DND-41 (cell line): ENCODE results near the gene MGME1.

ENCODE experiments used
- ATAC-seq: fragments of 200-7000 bp; cut with Tn5 transposase; 3 replicates; pipeline ENCODE4 v1.9.1; 2021; ENCODE audit warnings: low read depth; ENCODE audit not compliant: insufficient read depth
- DNase-seq: peaks from one replicate; pipeline ENCODE4 v3.0.0-alpha.2; 2020
- H2AFZ ChIP-seq: 2 replicates; pipeline ENCODE4 v1.6.0; 2012; ENCODE audit warnings: low read depth, low read length
- H3K27ac ChIP-seq: 2 replicates; pipeline ENCODE4 v1.5.1; 2012; ENCODE audit warnings: low read length, inconsistent platforms
- H3K27me3 ChIP-seq: fragments of 200-600 bp; sonication (generic); 2 replicates; pipeline ENCODE4 v1.6.0; 2012; ENCODE audit warnings: low read length, mild to moderate bottlenecking, inconsistent platforms; ENCODE audit not compliant: insufficient read depth, poor library complexity
- H3K36me3 ChIP-seq: 2 replicates; pipeline ENCODE4 v1.5.1; 2012; ENCODE audit warnings: low read length, inconsistent platforms; ENCODE audit not compliant: insufficient read depth
- H3K4me1 ChIP-seq: 2 replicates; pipeline ENCODE4 v1.5.1; 2012; ENCODE audit warnings: mild to moderate bottlenecking, low read length; ENCODE audit not compliant: insufficient read depth
- H3K4me2 ChIP-seq: 2 replicates; pipeline ENCODE4 v1.6.0; 2012; ENCODE audit warnings: mild to moderate bottlenecking, moderate library complexity, low read length, inconsistent platforms; ENCODE audit not compliant: insufficient read depth
- H3K4me3 ChIP-seq, 2 experiments: fragments of 200-600 bp in 1 of 2; shearing (Covaris generic) in 1 of 2; 2 replicates each; pipeline ENCODE4 v1.5.1; 2012 to 2016; ENCODE audit warnings: inconsistent platforms in 2 of 2, low read length in 2 of 2, mild to moderate bottlenecking in 2 of 2, low read depth in 1 of 2, moderate library complexity in 1 of 2
- H3K79me2 ChIP-seq: 2 replicates; pipeline ENCODE4 v1.6.0; 2012; ENCODE audit warnings: low read length, inconsistent platforms; ENCODE audit not compliant: insufficient read depth
- H3K9ac ChIP-seq: 2 replicates; pipeline ENCODE4 v1.6.0; 2012; ENCODE audit warnings: low read depth, mild to moderate bottlenecking, inconsistent platforms, low read length, moderate library complexity
- H3K9me3 ChIP-seq: 2 replicates; pipeline ENCODE4 v1.5.1; 2012; ENCODE audit warnings: low read length, moderate library complexity, mild to moderate bottlenecking, inconsistent platforms; ENCODE audit not compliant: insufficient read depth, severe bottlenecking
- H4K20me1 ChIP-seq: 2 replicates; pipeline ENCODE4 v1.6.0; 2012; ENCODE audit warnings: low read length; ENCODE audit not compliant: insufficient read depth
- EZH2 ChIP-seq: IDR thresholded peaks from 3 replicates; pipeline ENCODE4 v1.6.1; 2012; ENCODE audit warnings: borderline replicate concordance, low read depth, mild to moderate bottlenecking, moderate library complexity, low read length, inconsistent platforms; ENCODE audit not compliant: severe bottlenecking
- TF ChIP-seq, protein P1 (sequence below): IDR thresholded peaks from 2 replicates; pipeline ENCODE4 v1.5.1; 2012; ENCODE audit warnings: borderline replicate concordance, low read length, moderate library complexity, mild to moderate bottlenecking; ENCODE audit not compliant: poor library complexity, severe bottlenecking; ENCODE audit errors: extremely low read depth

MGME1 gene

DNA sequence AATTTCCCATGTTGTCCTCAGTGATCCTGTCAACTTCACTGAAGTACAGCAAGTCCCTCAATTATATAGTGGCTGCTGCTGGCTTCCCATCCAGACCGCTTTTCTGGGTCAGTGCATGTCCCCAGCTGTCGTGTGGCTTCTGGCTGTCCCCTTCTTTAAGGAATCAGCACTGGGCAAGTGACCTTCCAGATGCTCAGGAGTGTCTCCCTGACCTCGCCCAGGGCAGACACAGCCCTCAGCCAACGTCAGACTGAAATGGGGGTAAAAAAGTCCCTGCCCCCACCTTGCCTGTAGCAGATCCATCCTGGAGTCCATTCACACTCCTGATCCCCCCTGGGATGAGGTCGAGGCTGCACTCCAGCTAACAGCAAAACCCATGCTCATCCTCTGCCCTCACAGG is 65.2 kb downstream of the MGME1 start:
- Histone ChIP-seq H3K79me2 (no peaks in the 10 kb centered on the region), H3K4me1 (no peaks in the 10 kb centered on the region), H3K4me2 (no peak overlapping the region), H3K27ac (no peak overlapping the region), H3K9ac (no peak overlapping the region), H3K4me3 (no peak overlapping the region), H3K9me3 (no peaks in the 10 kb centered on the region), H2AFZ (no peak overlapping the region), H3K36me3 (no peaks in the 10 kb centered on the region), H3K27me3 (peaks cover 19% of the 10 kb centered on the region), H4K20me1 (no peaks in the 10 kb centered on the region)
- ATAC-seq (no peak), DNase-seq (no peak)
- TF ChIP-seq, protein P1, sequence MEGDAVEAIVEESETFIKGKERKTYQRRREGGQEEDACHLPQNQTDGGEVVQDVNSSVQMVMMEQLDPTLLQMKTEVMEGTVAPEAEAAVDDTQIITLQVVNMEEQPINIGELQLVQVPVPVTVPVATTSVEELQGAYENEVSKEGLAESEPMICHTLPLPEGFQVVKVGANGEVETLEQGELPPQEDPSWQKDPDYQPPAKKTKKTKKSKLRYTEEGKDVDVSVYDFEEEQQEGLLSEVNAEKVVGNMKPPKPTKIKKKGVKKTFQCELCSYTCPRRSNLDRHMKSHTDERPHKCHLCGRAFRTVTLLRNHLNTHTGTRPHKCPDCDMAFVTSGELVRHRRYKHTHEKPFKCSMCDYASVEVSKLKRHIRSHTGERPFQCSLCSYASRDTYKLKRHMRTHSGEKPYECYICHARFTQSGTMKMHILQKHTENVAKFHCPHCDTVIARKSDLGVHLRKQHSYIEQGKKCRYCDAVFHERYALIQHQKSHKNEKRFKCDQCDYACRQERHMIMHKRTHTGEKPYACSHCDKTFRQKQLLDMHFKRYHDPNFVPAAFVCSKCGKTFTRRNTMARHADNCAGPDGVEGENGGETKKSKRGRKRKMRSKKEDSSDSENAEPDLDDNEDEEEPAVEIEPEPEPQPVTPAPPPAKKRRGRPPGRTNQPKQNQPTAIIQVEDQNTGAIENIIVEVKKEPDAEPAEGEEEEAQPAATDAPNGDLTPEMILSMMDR, result no peak
- no peak for TF ChIP-seq EZH2

DNA sequence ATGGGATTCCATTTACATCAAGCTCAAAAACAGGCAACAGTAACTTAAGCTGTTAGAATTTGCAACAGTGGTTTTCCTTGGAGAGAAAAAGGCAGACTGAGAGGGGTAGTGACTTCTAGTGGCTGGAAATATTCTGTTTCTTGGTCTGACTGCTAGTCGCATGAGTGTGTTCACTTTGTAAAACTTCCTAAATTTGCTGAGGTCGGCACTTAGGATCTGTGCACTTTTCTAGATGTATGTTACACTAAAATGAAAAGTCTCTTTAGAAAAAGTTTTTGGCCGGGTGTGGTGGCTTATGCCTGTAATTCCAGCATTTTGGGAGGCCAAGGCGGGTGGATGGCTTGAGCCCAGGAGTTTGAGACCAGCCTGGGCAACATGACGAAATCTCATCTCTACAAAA is 70.2 kb downstream of the MGME1 start:
- Histone ChIP-seq H2AFZ (no peak overlapping the region), H3K79me2 (no peaks in the 10 kb centered on the region), H3K36me3 (no peaks in the 10 kb centered on the region), H3K4me3 (no peak overlapping the region), H3K9me3 (no peaks in the 10 kb centered on the region), H3K4me2 (no peak overlapping the region), H4K20me1 (0 out of 2 replicates have a peak, but pooled peaks cover under 1% of the 10 kb centered on the region), H3K9ac (no peak overlapping the region), H3K27ac (no peak overlapping the region), H3K4me1 (no peaks in the 10 kb centered on the region), H3K27me3 (peaks cover 17% of the 10 kb centered on the region)
- no peak for ATAC-seq
- no peak for TF ChIP-seq EZH2
- TF ChIP-seq, protein P1, result no peak
- DNase-seq, result no peak
